Measurements from ENCODE around the gene FBXW10. TPM values are rescaled to one million over a fixed set of nuclear protein-coding genes. Genes with fewer than 3 reads are reported as not detected.
A peak's percentile ranks its signal among the peaks of the same experiment; 100 is the strongest.
"Not testable (repeated sequence)": the region's sequence is repeated elsewhere in the genome, so short reads cannot be mapped to it uniquely, and the experiment has no call there.

Gene FBXW10
- total RNA-seq, 1 experiment from 2014 or later: not detected

DNA sequence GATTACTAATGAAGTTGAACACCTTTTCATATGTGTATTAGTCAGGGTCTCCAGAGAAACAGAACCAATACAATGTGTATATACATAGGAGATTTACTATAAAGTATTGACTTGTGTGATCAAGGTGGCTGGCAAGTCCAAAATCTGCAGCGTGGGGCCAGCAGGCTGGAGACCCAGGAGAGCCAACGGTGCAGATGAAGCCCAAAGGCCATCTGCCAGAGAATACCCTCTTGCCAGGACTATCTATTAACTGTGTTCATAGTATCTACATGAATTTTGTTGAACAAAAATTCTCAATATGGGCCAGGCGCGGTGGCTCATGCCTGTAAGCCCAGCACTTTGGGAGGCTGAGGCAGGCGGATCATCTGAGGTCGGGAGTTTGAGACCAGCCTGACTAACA lies 16.4 kb downstream of the FBXW10 start:
- H3K9me2 ChIP-seq (replicated peaks; ENCODE audit: insufficient read depth, low read length); H3K4me2 ChIP-seq (ENCODE audit: low read depth, low read length, poor library complexity, severe bottlenecking); H3K4me3 ChIP-seq (ENCODE audit: low read length); H2AFZ ChIP-seq (ENCODE audit: low read length); H3K27ac ChIP-seq (ENCODE audit: low read length); H3K79me2 ChIP-seq (ENCODE audit: low read length); H4K20me1 ChIP-seq (ENCODE audit: insufficient read depth, low read depth, low read length); H3K9ac ChIP-seq (ENCODE audit: low read length); H3K27me3 ChIP-seq (ENCODE audit: low read length); H3K4me1 ChIP-seq (ENCODE audit: low read length); H3K36me3 ChIP-seq (ENCODE audit: insufficient read depth, low read length); DNase-seq; H3K9me3 ChIP-seq (ENCODE audit: low read length): not testable (repeated sequence)

- H4K20me1 ChIP-seq (ENCODE audit: insufficient read depth, low read depth, low read length); H3K27me3 ChIP-seq (ENCODE audit: low read length); H3K4me3 ChIP-seq (ENCODE audit: low read length); H3K79me2 ChIP-seq (ENCODE audit: low read length); H3K4me1 ChIP-seq (ENCODE audit: low read length); H3K9me3 ChIP-seq (ENCODE audit: low read length); H3K4me2 ChIP-seq (ENCODE audit: low read depth, low read length, poor library complexity, severe bottlenecking); H3K36me3 ChIP-seq (ENCODE audit: insufficient read depth, low read length); H3K9ac ChIP-seq (ENCODE audit: low read length); H2AFZ ChIP-seq (ENCODE audit: low read length); H3K9me2 ChIP-seq (replicated peaks; ENCODE audit: insufficient read depth, low read length); DNase-seq; H3K27ac ChIP-seq (ENCODE audit: low read length): not testable (repeated sequence)
These were observed 26.7 kb downstream of the FBXW10 start for GRCh38 chr17:18770572-18770971.

DNA sequence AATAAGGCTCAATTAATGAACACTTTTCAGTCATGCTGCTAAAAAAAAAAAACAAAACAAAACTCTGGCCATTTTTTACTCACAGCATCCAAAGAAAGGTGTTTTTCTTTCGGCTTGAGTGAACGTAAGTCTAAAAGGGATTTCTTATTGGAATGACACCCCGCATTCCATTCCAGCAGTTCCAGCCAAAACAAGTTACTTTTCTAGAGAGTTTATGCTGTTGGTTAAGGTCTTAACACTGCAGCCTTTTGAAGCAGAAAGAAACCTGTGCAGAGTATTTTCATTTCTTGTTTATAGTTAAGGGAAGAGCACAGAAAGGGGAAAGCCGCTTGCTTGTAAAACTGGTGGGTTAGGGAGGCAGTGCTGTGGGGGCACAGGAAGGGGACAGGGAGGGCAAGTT lies 27.2 kb downstream of the FBXW10 start:
- H3K4me2 ChIP-seq (ENCODE audit: low read depth, low read length, poor library complexity, severe bottlenecking); DNase-seq; H4K20me1 ChIP-seq (ENCODE audit: insufficient read depth, low read depth, low read length); H2AFZ ChIP-seq (ENCODE audit: low read length); H3K4me1 ChIP-seq (ENCODE audit: low read length); H3K79me2 ChIP-seq (ENCODE audit: low read length); H3K27me3 ChIP-seq (ENCODE audit: low read length); H3K9me3 ChIP-seq (ENCODE audit: low read length); H3K27ac ChIP-seq (ENCODE audit: low read length); H3K9me2 ChIP-seq (replicated peaks; ENCODE audit: insufficient read depth, low read length); H3K4me3 ChIP-seq (ENCODE audit: low read length); H3K36me3 ChIP-seq (ENCODE audit: insufficient read depth, low read length); H3K9ac ChIP-seq (ENCODE audit: low read length): not testable (repeated sequence)

DNA sequence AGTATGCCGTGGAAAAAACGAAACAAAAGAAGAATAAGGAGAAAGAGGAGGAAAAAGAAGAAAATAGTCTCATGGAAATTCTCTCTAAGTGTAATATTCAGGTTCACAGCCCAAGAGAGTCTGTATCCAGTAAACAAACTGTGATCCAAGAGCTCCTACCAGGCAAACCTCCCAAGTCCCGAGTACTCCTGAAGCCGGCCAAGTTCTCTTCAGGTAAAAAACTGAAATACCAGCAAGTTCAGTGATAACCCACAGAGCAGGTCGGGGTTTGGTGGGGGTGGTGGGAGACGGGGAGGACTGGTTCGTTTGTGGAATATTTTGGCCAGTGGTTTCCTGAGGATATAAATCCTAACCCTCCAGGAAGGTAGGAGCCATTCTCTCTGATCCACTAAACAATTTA lies 28.6 kb downstream of the FBXW10 start:
- Histone ChIP-seq H3K9ac (ENCODE audit: low read length) (no peak overlapping the region), H4K20me1 (ENCODE audit: insufficient read depth, low read depth, low read length) (no peaks in the 10 kb centered on the region), H3K9me2 (replicated peaks; ENCODE audit: insufficient read depth, low read length) (no peaks in the 10 kb centered on the region), H3K27me3 (ENCODE audit: low read length) (no peaks in the 10 kb centered on the region), H3K4me3 (ENCODE audit: low read length) (no peak overlapping the region), H3K9me3 (ENCODE audit: low read length) (no peaks in the 10 kb centered on the region), H3K27ac (ENCODE audit: low read length) (no peak overlapping the region), H2AFZ (ENCODE audit: low read length) (no peak overlapping the region), H3K4me1 (ENCODE audit: low read length) (no peaks in the 10 kb centered on the region), H3K4me2 (ENCODE audit: low read depth, low read length, poor library complexity, severe bottlenecking) (no peak overlapping the region), H3K79me2 (ENCODE audit: low read length) (no peaks in the 10 kb centered on the region), H3K36me3 (ENCODE audit: insufficient read depth, low read length) (no peaks in the 10 kb centered on the region)
- no peak for DNase-seq

GRCh38 chr17:18780991-18781718 lies 37.3 kb downstream of the FBXW10 start, which contains the start of gene TVP23B:
TVP23B (plus strand) TSS chr17:18781183; CDS start chr17:18781294, 111 bp downstream.
- Histone ChIP-seq H3K4me3 (ENCODE audit: low read length) (peak within 1 kb of the TSS; percentile 72), H2AFZ (ENCODE audit: low read length) (peak within 1 kb of the TSS; percentile 49; the same call in 1 of the 2 replicates)

DNA sequence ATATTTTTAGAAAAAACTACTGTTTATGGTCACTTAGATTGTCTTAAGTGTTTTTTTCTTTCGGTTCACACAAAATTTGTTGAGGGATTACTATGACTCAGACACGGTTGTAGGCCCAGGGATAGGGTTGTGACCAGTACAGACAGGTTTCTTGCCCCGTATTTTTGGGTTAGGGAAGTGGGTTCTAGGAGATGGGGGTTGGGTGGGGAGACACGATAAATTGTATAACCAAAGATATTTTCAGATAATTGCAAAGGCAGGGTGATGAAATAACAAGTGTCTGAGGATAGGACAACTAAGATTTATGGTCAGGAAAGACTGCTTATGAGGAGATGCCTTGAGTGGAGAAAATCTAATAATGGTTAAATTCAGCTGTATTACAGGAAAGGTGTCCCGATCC lies 38.0 kb downstream of the FBXW10 start:
- not testable (repeated sequence) for H3K27me3 ChIP-seq (ENCODE audit: low read length); H3K36me3 ChIP-seq (ENCODE audit: insufficient read depth, low read length); H3K4me1 ChIP-seq (ENCODE audit: low read length); H3K9me2 ChIP-seq (replicated peaks; ENCODE audit: insufficient read depth, low read length); H3K9me3 ChIP-seq (ENCODE audit: low read length); H3K27ac ChIP-seq (ENCODE audit: low read length); H2AFZ ChIP-seq (ENCODE audit: low read length); H4K20me1 ChIP-seq (ENCODE audit: insufficient read depth, low read depth, low read length); DNase-seq
- Histone ChIP-seq H3K4me2 (ENCODE audit: low read depth, low read length, poor library complexity, severe bottlenecking) (peak overlapping the region; percentile 44), H3K4me3 (ENCODE audit: low read length) (peak overlapping the region; percentile 72), H3K79me2 (ENCODE audit: low read length) (peaks cover 33% of the 10 kb centered on the region), H3K9ac (ENCODE audit: low read length) (peak overlapping the region; percentile 71)

More at GRCh38 chr17:18780991-18781718, 37.3 kb downstream of the FBXW10 start, which contains the start of gene TVP23B:
- peak within 1 kb of the TSS; percentile 71 for H3K9ac ChIP-seq (ENCODE audit: low read length)
- H3K79me2 ChIP-seq (ENCODE audit: low read length): peaks cover 33% of the 10 kb centered on the region
- not testable (repeated sequence) for H3K9me3 ChIP-seq (ENCODE audit: low read length); H3K9me2 ChIP-seq (replicated peaks; ENCODE audit: insufficient read depth, low read length); H3K27ac ChIP-seq (ENCODE audit: low read length); H3K4me1 ChIP-seq (ENCODE audit: low read length); H3K27me3 ChIP-seq (ENCODE audit: low read length); H3K36me3 ChIP-seq (ENCODE audit: insufficient read depth, low read length); H4K20me1 ChIP-seq (ENCODE audit: insufficient read depth, low read depth, low read length)
- peak within 1 kb of the TSS; percentile 63 for H3K4me2 ChIP-seq (ENCODE audit: low read depth, low read length, poor library complexity, severe bottlenecking)
- DNase-seq: peak; percentile 99

DNA sequence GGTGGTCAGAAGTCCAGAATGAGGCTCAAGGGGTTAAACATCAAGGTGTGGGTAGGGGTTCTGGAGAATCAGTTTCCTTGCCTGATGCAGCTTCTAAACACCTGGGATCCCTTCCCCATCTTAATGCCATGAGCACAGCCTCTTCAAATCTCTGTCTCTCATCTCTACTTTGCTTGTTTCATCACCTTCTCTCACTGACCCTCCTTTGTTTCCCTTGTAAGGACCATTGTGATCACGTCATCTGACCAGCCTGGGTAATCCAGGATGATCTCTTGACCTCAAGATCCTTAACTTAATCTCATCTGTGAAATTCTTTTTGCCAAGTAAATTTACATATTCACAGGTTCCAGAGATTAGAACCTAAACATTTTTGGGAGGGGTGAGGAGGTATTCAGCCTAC lies 42.1 kb downstream of the FBXW10 start:
- not testable (repeated sequence) for H3K27me3 ChIP-seq (ENCODE audit: low read length); H3K4me2 ChIP-seq (ENCODE audit: low read depth, low read length, poor library complexity, severe bottlenecking); H3K9me3 ChIP-seq (ENCODE audit: low read length); H3K36me3 ChIP-seq (ENCODE audit: insufficient read depth, low read length); H3K27ac ChIP-seq (ENCODE audit: low read length); H3K9ac ChIP-seq (ENCODE audit: low read length); DNase-seq; H3K4me1 ChIP-seq (ENCODE audit: low read length); H2AFZ ChIP-seq (ENCODE audit: low read length); H4K20me1 ChIP-seq (ENCODE audit: insufficient read depth, low read depth, low read length); H3K9me2 ChIP-seq (replicated peaks; ENCODE audit: insufficient read depth, low read length); H3K4me3 ChIP-seq (ENCODE audit: low read length)
- H3K79me2 ChIP-seq (ENCODE audit: low read length): peaks cover 33% of the 10 kb centered on the region

DNA sequence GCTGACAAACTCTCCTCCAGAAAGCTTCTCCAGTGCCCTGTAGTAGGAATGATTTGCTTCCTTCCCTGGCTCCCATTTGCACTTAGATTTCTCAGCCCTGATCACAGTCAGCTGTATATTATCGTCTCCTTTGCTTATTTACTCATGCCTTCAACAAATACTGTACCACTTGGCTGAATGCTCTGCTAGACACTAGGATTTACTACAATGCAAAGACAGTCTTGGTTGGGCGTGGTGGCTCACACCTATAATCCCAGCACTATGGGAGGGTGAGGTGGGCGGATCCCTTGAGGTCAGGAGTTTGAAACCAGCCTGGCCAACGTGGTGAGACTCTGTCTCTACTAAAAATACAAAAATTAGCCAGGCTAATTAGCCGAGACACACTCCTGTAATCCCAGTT lies 43.0 kb downstream of the FBXW10 start:
- H4K20me1 ChIP-seq (ENCODE audit: insufficient read depth, low read depth, low read length); H3K9ac ChIP-seq (ENCODE audit: low read length); H3K4me1 ChIP-seq (ENCODE audit: low read length); H3K27ac ChIP-seq (ENCODE audit: low read length); H3K36me3 ChIP-seq (ENCODE audit: insufficient read depth, low read length); H3K27me3 ChIP-seq (ENCODE audit: low read length); H3K4me2 ChIP-seq (ENCODE audit: low read depth, low read length, poor library complexity, severe bottlenecking); H3K9me2 ChIP-seq (replicated peaks; ENCODE audit: insufficient read depth, low read length); H2AFZ ChIP-seq (ENCODE audit: low read length); H3K9me3 ChIP-seq (ENCODE audit: low read length); H3K4me3 ChIP-seq (ENCODE audit: low read length); DNase-seq: not testable (repeated sequence)
- peaks cover 28% of the 10 kb centered on the region for H3K79me2 ChIP-seq (ENCODE audit: low read length)
